HG02885 (cell line): ENCODE results near the gene PPP1R2.

Experiments
- ATAC-seq: cut with Tn5 transposase; IDR thresholded peaks from one replicate; pipeline ENCODE4 v1.9.1; 2021; ENCODE audit warnings: mild to moderate bottlenecking; ENCODE audit not compliant: unreplicated experiment, poor library complexity

PPP1R2 gene

GRCh38 chr3:195467641-195468390 lies 75.3 kb downstream of the PPP1R2 start:
- no peak for ATAC-seq

GRCh38 chr3:195466251-195466650 lies 76.9 kb downstream of the PPP1R2 start:
- ATAC-seq, result no peak
